HCT116 (cell line): Measurements from ENCODE around the gene PLA2G2D. TPM values are rescaled to one million over a fixed set of nuclear protein-coding genes. Genes with fewer than 3 reads are reported as not detected.

Experiments
- ATAC-seq: fragments of 200-7000 bp; cut with Tn5 transposase; 2 replicates; pipeline ENCODE4 v1.9.1; 2020; ENCODE audit warnings: mild to moderate bottlenecking, moderate library complexity
- BruUV-seq: library from RNA; stranded (reverse); fragments of 400-500 nt; replicated peaks from 2 replicates; lab custom pipeline; 2021; lab: Mats Ljungman, UMichigan
- CTCF ChIA-PET: fragments of 300-600 bp; sonication (Branson Sonifier 250); formaldehyde crosslinking; loops from one replicate; lab custom pipeline; 2021; ENCODE audit warnings: antibody characterized with exemption; lab: Charles Lee
- POLR2A ChIA-PET: fragments of 300-600, 350-600 bp; sonication (Branson Sonifier 250); formaldehyde crosslinking; loops from one replicate; lab custom pipeline; 2021; ENCODE audit warnings: antibody characterized with exemption; lab: Charles Lee
- RAD21 ChIA-PET, 2 experiments: fragments of 300-600 bp; sonication (Branson Sonifier 250); formaldehyde crosslinking; loops; one replicate each; lab custom pipeline; 2023; ENCODE audit warnings: low total read pairs in 2 of 2; ENCODE audit not compliant: uncharacterized antibody in 2 of 2, unreplicated experiment in 2 of 2, low non-redundant PET in 1 of 2; lab: Charles Lee
- DNase-seq: peaks from one replicate; pipeline ENCODE4 v3.0.0-alpha.2; 2010; ENCODE audit warnings: low read depth, low spot score
- H2AFZ ChIP-seq: fragments of 200-600 bp; shearing (Covaris generic), sonication (generic); 2 replicates; pipeline ENCODE4 v1.6.1; 2017; ENCODE audit warnings: low read depth, mixed run types, mixed read lengths, antibody characterized with exemption, low read length; ENCODE audit not compliant: poor library complexity, severe bottlenecking
- H3K27ac ChIP-seq: 2 replicates; pipeline ENCODE4 v1.5.1; 2012; ENCODE audit warnings: low read depth, low read length
- H3K27me3 ChIP-seq: fragments of 200-600 bp; sonication (generic); 2 replicates; pipeline ENCODE4 v1.6.1; 2016; ENCODE audit warnings: mixed run types, low read length, mixed read lengths; ENCODE audit not compliant: insufficient read depth
- H3K36me3 ChIP-seq, 2 experiments: fragments of 200-500 bp in 1 of 2; fragments of 200-600 bp in 1 of 2; sonication (Bioruptor generic) in 1 of 2; sonication (generic) in 1 of 2; 2 replicates each; pipeline versions ENCODE4 v1.5.1 to v1.6.1; 2014 to 2016; ENCODE audit warnings: low read length in 2 of 2, inconsistent platforms in 1 of 2, mixed read lengths in 1 of 2, mixed run types in 1 of 2; ENCODE audit not compliant: insufficient read depth in 2 of 2, control insufficient read depth in 1 of 2
- H3K4me1 ChIP-seq, 2 experiments: fragments of 200-600 bp in 1 of 2; sonication (generic) in 1 of 2; 2 replicates each; pipeline versions ENCODE4 v1.5.1 to v1.6.1; 2012 to 2017; ENCODE audit warnings: low read length in 2 of 2, inconsistent platforms in 1 of 2, mild to moderate bottlenecking in 1 of 2, mixed read lengths in 1 of 2, mixed run types in 1 of 2, moderate library complexity in 1 of 2; ENCODE audit not compliant: insufficient read depth in 2 of 2, control insufficient read depth in 1 of 2
- H3K4me2 ChIP-seq: fragments of 200-600 bp; sonication (generic); 2 replicates; pipeline ENCODE4 v1.6.1; 2017; ENCODE audit warnings: mixed run types, low read length, mixed read lengths
- H3K4me3 ChIP-seq, 2 experiments: fragments of 200-600 bp in 1 of 2; sonication (generic) in 1 of 2; replicated peaks in 1 of 2; 2 replicates each; pipeline ENCODE4 v1.5.1; 2011 to 2016; ENCODE audit warnings: low read length in 2 of 2, control low read depth in 1 of 2, low read depth in 1 of 2, mild to moderate bottlenecking in 1 of 2, mixed read lengths in 1 of 2, mixed run types in 1 of 2
- H3K79me2 ChIP-seq: fragments of 200-600 bp; sonication (generic); 2 replicates; pipeline ENCODE4 v1.6.1; 2017; ENCODE audit warnings: mild to moderate bottlenecking, mixed run types, low read length, moderate library complexity, mixed read lengths; ENCODE audit not compliant: insufficient read depth
- H3K9ac ChIP-seq: fragments of 200-600 bp; sonication (generic); 2 replicates; pipeline ENCODE4 v1.6.1; 2016; ENCODE audit warnings: low read length, mixed read lengths
- H3K9me2 ChIP-seq: fragments of 200-600 bp; sonication (generic), shearing (Covaris generic); 2 replicates; pipeline ENCODE4 v1.6.1; 2017; ENCODE audit warnings: mixed run types, mild to moderate bottlenecking, moderate library complexity; ENCODE audit not compliant: insufficient read depth
- H3K9me3 ChIP-seq, 2 experiments: fragments of 200-500 bp in 1 of 2; fragments of 200-600 bp in 1 of 2; sonication (Bioruptor generic) in 1 of 2; sonication (generic) in 1 of 2; 2 replicates each; pipeline ENCODE4 v1.6.1; 2014 to 2017; ENCODE audit warnings: low read length in 2 of 2, mixed read lengths in 2 of 2, inconsistent platforms in 1 of 2, low read depth in 1 of 2, mild to moderate bottlenecking in 1 of 2, mixed run types in 1 of 2, moderate library complexity in 1 of 2; ENCODE audit not compliant: control insufficient read depth in 1 of 2, insufficient read depth in 1 of 2
- H4K20me1 ChIP-seq: fragments of 200-600 bp; sonication (generic), shearing (Covaris generic); 2 replicates; pipeline ENCODE4 v1.6.1; 2017; ENCODE audit warnings: mixed run types, mild to moderate bottlenecking, moderate library complexity; ENCODE audit not compliant: insufficient read depth
- CBX3 ChIP-seq: IDR thresholded peaks from 2 replicates; pipeline ENCODE4 v1.6.1; 2012; ENCODE audit warnings: low read depth
- CEBPB ChIP-seq: IDR thresholded peaks from 2 replicates; pipeline ENCODE4 v1.6.1; 2012; ENCODE audit warnings: low read depth
- EGR1 ChIP-seq: IDR thresholded peaks from 2 replicates; pipeline ENCODE4 v1.6.1; 2012; ENCODE audit warnings: low read depth
- ELF1 ChIP-seq: IDR thresholded peaks from 2 replicates; pipeline ENCODE4 v1.6.1; 2012; ENCODE audit warnings: low read depth, borderline replicate concordance
- FOSL1 ChIP-seq: IDR thresholded peaks from 2 replicates; pipeline ENCODE4 v1.6.1; 2012; ENCODE audit warnings: low read depth
- JUND ChIP-seq: IDR thresholded peaks from 2 replicates; pipeline ENCODE4 v1.6.1; 2012
- POLR2A ChIP-seq: IDR thresholded peaks from 2 replicates; pipeline ENCODE4 v1.7.0; 2011; ENCODE audit warnings: borderline replicate concordance; ENCODE audit not compliant: insufficient read depth, insufficient read length; ENCODE audit errors: extremely low read depth
- POLR2AphosphoS5 ChIP-seq: IDR thresholded peaks from 2 replicates; pipeline ENCODE4 v1.6.1; 2011; ENCODE audit warnings: mild to moderate bottlenecking, low read depth, low read length, moderate library complexity
- SIN3A ChIP-seq: IDR thresholded peaks from 2 replicates; pipeline ENCODE4 v1.6.1; 2012; ENCODE audit warnings: low read depth
- SRF ChIP-seq: IDR thresholded peaks from 2 replicates; pipeline ENCODE4 v1.6.1; 2012; ENCODE audit warnings: low read depth
- TCF7L2 ChIP-seq: IDR thresholded peaks from 2 replicates; pipeline ENCODE4 v1.7.0; 2011; ENCODE audit warnings: borderline replicate concordance, inconsistent platforms; ENCODE audit not compliant: insufficient read depth, insufficient read length; ENCODE audit errors: extremely low read depth
- YY1 ChIP-seq: IDR thresholded peaks from 2 replicates; pipeline ENCODE4 v1.6.1; 2011; ENCODE audit warnings: low read length, low read depth, moderate library complexity, mild to moderate bottlenecking; ENCODE audit not compliant: insufficient replicate concordance; ENCODE audit errors: extremely low read depth
- ZNF274 ChIP-seq: fragments of 200-500 bp; sonication (Bioruptor generic); IDR thresholded peaks from 2 replicates; pipeline ENCODE4 v1.6.1; 2014; ENCODE audit warnings: mild to moderate bottlenecking, low read depth, low read length, inconsistent platforms
- intact Hi-C: fragments of 100-400 bp; cut with micrococcal nuclease; formaldehyde crosslinking; loops from 2 replicates; pipeline ENCODE4 v1.10.0; 2022
- total RNA-seq: library from RNA; stranded (reverse); gene quantifications from one replicate; pipeline ENCODE4 v1.2.1, GENCODE V29; 2021; ENCODE audit not compliant: unreplicated experiment
- TF ChIP-seq, protein P1 (sequence below): IDR thresholded peaks from 2 replicates; pipeline ENCODE4 v1.6.1; 2011; ENCODE audit warnings: mild to moderate bottlenecking, low read length, moderate library complexity; ENCODE audit not compliant: insufficient replicate concordance; ENCODE audit errors: extremely low read depth
- TF ChIP-seq, protein P2 (sequence below): IDR thresholded peaks from 2 replicates; pipeline ENCODE4 v1.6.1; 2012
- TF ChIP-seq, protein P3 (sequence below): IDR thresholded peaks from 2 replicates; pipeline ENCODE4 v1.6.1; 2012; ENCODE audit warnings: low read depth
- TF ChIP-seq, protein P4 (sequence below), 3 experiments: fragments of 200-600 bp in 1 of 3; sonication (generic) in 1 of 3; IDR thresholded peaks in 2 of 3; conservative IDR thresholded peaks in 1 of 3; 2 replicates each; pipeline ENCODE4 v1.5.1; 2012 to 2017; ENCODE audit warnings: low read depth in 2 of 3, low read length in 2 of 3, antibody characterized with exemption in 1 of 3, borderline replicate concordance in 1 of 3, control low read depth in 1 of 3, mild to moderate bottlenecking in 1 of 3, mixed read lengths in 1 of 3, mixed run types in 1 of 3, moderate library complexity in 1 of 3; ENCODE audit not compliant: insufficient read depth in 1 of 3
- TF ChIP-seq, protein P5 (sequence below): IDR thresholded peaks from 2 replicates; pipeline ENCODE4 v1.6.1; 2012

PLA2G2D gene
- total RNA-seq, 1 experiment from 2014 or later: not detected

DNA sequence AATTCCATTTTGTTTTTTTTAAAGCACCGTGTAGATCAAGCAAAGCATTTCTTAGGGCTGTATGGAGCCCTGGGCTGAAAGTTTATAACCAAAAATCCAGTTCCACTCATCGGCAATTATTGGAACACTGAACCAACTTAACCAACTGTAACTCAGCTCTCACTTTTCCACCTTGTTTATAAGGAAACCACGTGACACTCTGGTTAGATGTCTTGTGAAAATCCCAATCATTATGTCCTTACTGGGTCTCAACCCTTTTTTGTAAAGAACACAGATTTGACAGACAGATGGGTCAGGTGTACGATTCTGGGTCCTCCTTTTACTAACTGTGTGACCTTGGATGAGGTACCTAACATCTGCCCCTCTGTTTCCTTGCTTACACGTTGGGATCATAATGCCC is 43.1 kb downstream of the PLA2G2D start:
- no peaks in the 10 kb centered on the region for H3K79me2 ChIP-seq
- H3K9me3 ChIP-seq: no peaks in the 10 kb centered on the region
- ChIA-PET CTCF (no interaction called here), RAD21 (no interaction called here), POLR2A (interaction anchor here (0.6 kb wide), 1 partner anchor 28 kb away, joined by 3 read pairs; no protein-coding TSS in a partner anchor)
- H3K4me2 ChIP-seq: no peak overlapping the region
- no peaks in the 10 kb centered on the region for H3K36me3 ChIP-seq
- ATAC-seq (no peak), DNase-seq (no peak)
- no peaks in the 10 kb centered on the region for H4K20me1 ChIP-seq
- no peak overlapping the region for H3K9ac ChIP-seq
- no peaks in the 10 kb centered on the region for H3K9me2 ChIP-seq
- BruUV-seq: no TSS peak
- intact Hi-C loops: no loop called here
- no peaks in the 10 kb centered on the region for H3K4me1 ChIP-seq
- H2AFZ ChIP-seq: no peak overlapping the region
- no peak overlapping the region for H3K27ac ChIP-seq
- H3K27me3 ChIP-seq: no peaks in the 10 kb centered on the region
- H3K4me3 ChIP-seq: no peak overlapping the region
- TF ChIP-seq, protein P1, sequence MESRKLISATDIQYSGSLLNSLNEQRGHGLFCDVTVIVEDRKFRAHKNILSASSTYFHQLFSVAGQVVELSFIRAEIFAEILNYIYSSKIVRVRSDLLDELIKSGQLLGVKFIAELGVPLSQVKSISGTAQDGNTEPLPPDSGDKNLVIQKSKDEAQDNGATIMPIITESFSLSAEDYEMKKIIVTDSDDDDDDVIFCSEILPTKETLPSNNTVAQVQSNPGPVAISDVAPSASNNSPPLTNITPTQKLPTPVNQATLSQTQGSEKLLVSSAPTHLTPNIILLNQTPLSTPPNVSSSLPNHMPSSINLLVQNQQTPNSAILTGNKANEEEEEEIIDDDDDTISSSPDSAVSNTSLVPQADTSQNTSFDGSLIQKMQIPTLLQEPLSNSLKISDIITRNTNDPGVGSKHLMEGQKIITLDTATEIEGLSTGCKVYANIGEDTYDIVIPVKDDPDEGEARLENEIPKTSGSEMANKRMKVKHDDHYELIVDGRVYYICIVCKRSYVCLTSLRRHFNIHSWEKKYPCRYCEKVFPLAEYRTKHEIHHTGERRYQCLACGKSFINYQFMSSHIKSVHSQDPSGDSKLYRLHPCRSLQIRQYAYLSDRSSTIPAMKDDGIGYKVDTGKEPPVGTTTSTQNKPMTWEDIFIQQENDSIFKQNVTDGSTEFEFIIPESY: no peak
- TF ChIP-seq CEBPB: no peak
- no peak for TF ChIP-seq POLR2A
- TF ChIP-seq, protein P2, sequence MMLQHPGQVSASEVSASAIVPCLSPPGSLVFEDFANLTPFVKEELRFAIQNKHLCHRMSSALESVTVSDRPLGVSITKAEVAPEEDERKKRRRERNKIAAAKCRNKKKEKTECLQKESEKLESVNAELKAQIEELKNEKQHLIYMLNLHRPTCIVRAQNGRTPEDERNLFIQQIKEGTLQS: no peak
- no peak for TF ChIP-seq SRF
- no peak for TF ChIP-seq JUND
- TF ChIP-seq FOSL1: no peak
- TF ChIP-seq, protein P3, sequence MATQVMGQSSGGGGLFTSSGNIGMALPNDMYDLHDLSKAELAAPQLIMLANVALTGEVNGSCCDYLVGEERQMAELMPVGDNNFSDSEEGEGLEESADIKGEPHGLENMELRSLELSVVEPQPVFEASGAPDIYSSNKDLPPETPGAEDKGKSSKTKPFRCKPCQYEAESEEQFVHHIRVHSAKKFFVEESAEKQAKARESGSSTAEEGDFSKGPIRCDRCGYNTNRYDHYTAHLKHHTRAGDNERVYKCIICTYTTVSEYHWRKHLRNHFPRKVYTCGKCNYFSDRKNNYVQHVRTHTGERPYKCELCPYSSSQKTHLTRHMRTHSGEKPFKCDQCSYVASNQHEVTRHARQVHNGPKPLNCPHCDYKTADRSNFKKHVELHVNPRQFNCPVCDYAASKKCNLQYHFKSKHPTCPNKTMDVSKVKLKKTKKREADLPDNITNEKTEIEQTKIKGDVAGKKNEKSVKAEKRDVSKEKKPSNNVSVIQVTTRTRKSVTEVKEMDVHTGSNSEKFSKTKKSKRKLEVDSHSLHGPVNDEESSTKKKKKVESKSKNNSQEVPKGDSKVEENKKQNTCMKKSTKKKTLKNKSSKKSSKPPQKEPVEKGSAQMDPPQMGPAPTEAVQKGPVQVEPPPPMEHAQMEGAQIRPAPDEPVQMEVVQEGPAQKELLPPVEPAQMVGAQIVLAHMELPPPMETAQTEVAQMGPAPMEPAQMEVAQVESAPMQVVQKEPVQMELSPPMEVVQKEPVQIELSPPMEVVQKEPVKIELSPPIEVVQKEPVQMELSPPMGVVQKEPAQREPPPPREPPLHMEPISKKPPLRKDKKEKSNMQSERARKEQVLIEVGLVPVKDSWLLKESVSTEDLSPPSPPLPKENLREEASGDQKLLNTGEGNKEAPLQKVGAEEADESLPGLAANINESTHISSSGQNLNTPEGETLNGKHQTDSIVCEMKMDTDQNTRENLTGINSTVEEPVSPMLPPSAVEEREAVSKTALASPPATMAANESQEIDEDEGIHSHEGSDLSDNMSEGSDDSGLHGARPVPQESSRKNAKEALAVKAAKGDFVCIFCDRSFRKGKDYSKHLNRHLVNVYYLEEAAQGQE: no peak
- no peak for TF ChIP-seq SIN3A
- TF ChIP-seq, protein P4, sequence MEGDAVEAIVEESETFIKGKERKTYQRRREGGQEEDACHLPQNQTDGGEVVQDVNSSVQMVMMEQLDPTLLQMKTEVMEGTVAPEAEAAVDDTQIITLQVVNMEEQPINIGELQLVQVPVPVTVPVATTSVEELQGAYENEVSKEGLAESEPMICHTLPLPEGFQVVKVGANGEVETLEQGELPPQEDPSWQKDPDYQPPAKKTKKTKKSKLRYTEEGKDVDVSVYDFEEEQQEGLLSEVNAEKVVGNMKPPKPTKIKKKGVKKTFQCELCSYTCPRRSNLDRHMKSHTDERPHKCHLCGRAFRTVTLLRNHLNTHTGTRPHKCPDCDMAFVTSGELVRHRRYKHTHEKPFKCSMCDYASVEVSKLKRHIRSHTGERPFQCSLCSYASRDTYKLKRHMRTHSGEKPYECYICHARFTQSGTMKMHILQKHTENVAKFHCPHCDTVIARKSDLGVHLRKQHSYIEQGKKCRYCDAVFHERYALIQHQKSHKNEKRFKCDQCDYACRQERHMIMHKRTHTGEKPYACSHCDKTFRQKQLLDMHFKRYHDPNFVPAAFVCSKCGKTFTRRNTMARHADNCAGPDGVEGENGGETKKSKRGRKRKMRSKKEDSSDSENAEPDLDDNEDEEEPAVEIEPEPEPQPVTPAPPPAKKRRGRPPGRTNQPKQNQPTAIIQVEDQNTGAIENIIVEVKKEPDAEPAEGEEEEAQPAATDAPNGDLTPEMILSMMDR (IDR thresholded peaks at IDR 0.05 in 2 of 3, conservative IDR thresholded peaks at IDR 0.05 in 1 of 3; ENCODE audit: borderline replicate concordance in 1 of 3, insufficient read depth in 1 of 3, low read depth in 2 of 3, low read length in 2 of 3): no peak
- TF ChIP-seq ZNF274: no peak
- TF ChIP-seq, protein P5, sequence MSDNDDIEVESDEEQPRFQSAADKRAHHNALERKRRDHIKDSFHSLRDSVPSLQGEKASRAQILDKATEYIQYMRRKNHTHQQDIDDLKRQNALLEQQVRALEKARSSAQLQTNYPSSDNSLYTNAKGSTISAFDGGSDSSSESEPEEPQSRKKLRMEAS: no peak
- no peak for TF ChIP-seq CBX3
- no peak for TF ChIP-seq TCF7L2
- no peak for TF ChIP-seq POLR2AphosphoS5
- no peak for TF ChIP-seq ELF1
- no peak for TF ChIP-seq EGR1
- no peak for TF ChIP-seq YY1
